HepG2 (cell line): Measurements from ENCODE around the gene ZNF121. TPM values are rescaled to one million over a fixed set of nuclear protein-coding genes. Genes with fewer than 3 reads are reported as not detected.

Experiments
- CENPT ChIP-seq: sonication (generic); formaldehyde crosslinking; IDR thresholded peaks from 2 replicates; pipeline ENCODE4 v1.8.0; 2022; ENCODE audit warnings: low read depth, mild to moderate bottlenecking, moderate library complexity, missing genetic modification reagents
- DPF2 ChIP-seq: sonication (generic); formaldehyde crosslinking; IDR thresholded peaks from 2 replicates; pipeline ENCODE4 v1.4.0; 2020; ENCODE audit warnings: mild to moderate bottlenecking, low read depth, missing genetic modification reagents, borderline replicate concordance
- FOXC1 ChIP-seq: sonication (generic); formaldehyde crosslinking; IDR thresholded peaks from 2 replicates; pipeline ENCODE4 v1.8.0; 2022; ENCODE audit warnings: mild to moderate bottlenecking, missing genetic modification reagents, borderline replicate concordance
- HNF4A ChIP-seq: sonication (generic); formaldehyde crosslinking; IDR thresholded peaks from 2 replicates; pipeline ENCODE4 v1.4.0; 2020; ENCODE audit warnings: missing genetic modification reagents
- KIAA2018 ChIP-seq: sonication (generic); formaldehyde crosslinking; IDR thresholded peaks from 2 replicates; pipeline ENCODE4 v1.5.0; 2020; ENCODE audit warnings: mild to moderate bottlenecking, missing genetic modification reagents, borderline replicate concordance
- KLF6 ChIP-seq: IDR thresholded peaks from 2 replicates; pipeline ENCODE4 v1.8.0; 2016; ENCODE audit warnings: missing biosample characterization, missing genetic modification reagents
- SALL1 ChIP-seq: sonication (generic); formaldehyde crosslinking; IDR thresholded peaks from 2 replicates; pipeline ENCODE4 v1.8.0; 2022; ENCODE audit warnings: mild to moderate bottlenecking, missing genetic modification reagents
- SRY ChIP-seq: sonication (generic); formaldehyde crosslinking; IDR thresholded peaks from 2 replicates; pipeline ENCODE4 v1.8.0; 2022; ENCODE audit warnings: mild to moderate bottlenecking, missing genetic modification reagents
- TRIM22 ChIP-seq: fragments of 450-650 bp; IDR thresholded peaks from 2 replicates; pipeline ENCODE4 v1.6.1; 2017
- ZBTB20 ChIP-seq: sonication (generic); formaldehyde crosslinking; IDR thresholded peaks from 2 replicates; pipeline ENCODE4 v1.8.1; 2023; ENCODE audit warnings: missing genetic modification reagents, low read depth, mild to moderate bottlenecking, borderline replicate concordance
- ZNF281 ChIP-seq: sonication (generic); formaldehyde crosslinking; IDR thresholded peaks from 2 replicates; pipeline ENCODE4 v1.4.0; 2020; ENCODE audit warnings: missing genetic modification reagents, borderline replicate concordance
- ZNF430 ChIP-seq: sonication (generic); formaldehyde crosslinking; IDR thresholded peaks from 2 replicates; pipeline ENCODE4 v1.9.0; 2021; ENCODE audit warnings: mild to moderate bottlenecking, missing genetic modification reagents
- ZNF562 ChIP-seq: sonication (generic); formaldehyde crosslinking; IDR thresholded peaks from 2 replicates; pipeline ENCODE4 v1.8.0; 2022; ENCODE audit warnings: missing genetic modification reagents, borderline replicate concordance
- ZNF737 ChIP-seq: sonication (generic); formaldehyde crosslinking; IDR thresholded peaks from 2 replicates; pipeline ENCODE4 v1.5.0; 2020; ENCODE audit warnings: missing genetic modification reagents, mild to moderate bottlenecking, borderline replicate concordance
- ZNF841 ChIP-seq: sonication (generic); formaldehyde crosslinking; IDR thresholded peaks from 2 replicates; pipeline ENCODE4 v1.8.1; 2023; ENCODE audit warnings: missing genetic modification reagents, borderline replicate concordance
- ZNF850 ChIP-seq: sonication (generic); formaldehyde crosslinking; conservative IDR thresholded peaks from 2 replicates; pipeline ENCODE4 v1.9.0; 2021; ENCODE audit warnings: mild to moderate bottlenecking, missing genetic modification reagents
- polyA plus RNA-seq, 8 experiments: library from polyadenylated mRNA; depleted of rRNA in 3 of 8; stranded (reverse) in 7 of 8; unstranded in 1 of 8; fragments of >200 nt; fragmentation: Illumina TruSeq in 4 of 8; extraction: Trizol in 4 of 8; gene quantifications; 2 replicates each; pipeline versions ENCODE4 v1.2.1 to v1.2.3, GENCODE V29; 2011 to 2016; ENCODE audit warnings: low read depth in 4 of 8, missing spikeins in 1 of 8, mixed read lengths in 1 of 8; ENCODE audit not compliant: insufficient read depth in 1 of 8
- total RNA-seq, 5 experiments: library from RNA; depleted of rRNA; stranded (reverse); fragments of >200 nt; fragmentation: Illumina TruSeq; extraction: Trizol; gene quantifications; 2 replicates each; pipeline ENCODE4 v1.2.3, GENCODE V29; 2016; ENCODE audit warnings: low read depth in 1 of 5

Gene ZNF121
- total and polyA plus RNA-seq, 2 of the 13 experiments (the other 11 are each of a cell fraction or from before 2014, with no cell fraction given): 7.8 to 56.3 TPM

- no peak for TF ChIP-seq KIAA2018 (CRISPR knock-in tag)
- TF ChIP-seq ZNF850 (CRISPR knock-in tag): no peak
- 0 out of 2 replicates have a peak, but pooled peaks have one; percentile 62 for TF ChIP-seq ZNF737
- peak; percentile 79 for TF ChIP-seq FOXC1 (CRISPR knock-in tag)
- no peak for TF ChIP-seq TRIM22
- TF ChIP-seq ZNF562 (CRISPR knock-in tag): no peak
- TF ChIP-seq KLF6 (CRISPR knock-in tag): 0 out of 2 replicates have a peak, but pooled peaks have one; percentile 47
- TF ChIP-seq ZBTB20 (CRISPR knock-in tag): peak; percentile 80; the same call in 1 of the 2 replicates
- TF ChIP-seq CENPT (CRISPR knock-in tag): no peak
- peak; percentile 90 for TF ChIP-seq ZNF430 (CRISPR knock-in tag)
- peak; percentile 65 for TF ChIP-seq HNF4A (CRISPR knock-in tag)
- peak; percentile 84 for TF ChIP-seq SALL1 (CRISPR knock-in tag)
- TF ChIP-seq ZNF841 (CRISPR knock-in tag): no peak
- TF ChIP-seq SRY (CRISPR knock-in tag): no peak; the same call in 1 of the 2 replicates
- TF ChIP-seq DPF2 (CRISPR knock-in tag): no peak
- TF ChIP-seq ZNF281 (CRISPR knock-in tag): no peak
These were observed 45.9 kb downstream of the ZNF121 start, which contains the start of gene ZNF426 (continued) for GRCh38 chr19:9538183-9539058.
